H1 (cell line): ENCODE data around the gene TUBGCP3. TPM values are rescaled to one million over a fixed set of nuclear protein-coding genes. Genes with fewer than 3 reads are reported as not detected.

Experiments
- CBX5 ChIP-seq: fragments of 300-800, 300-1000 bp; sonication (generic); IDR thresholded peaks from 2 replicates; pipeline ENCODE4 v1.7.1; 2016; ENCODE audit warnings: antibody characterized with exemption, low read length, low read depth
- polyA plus RNA-seq, 7 experiments: library from polyadenylated mRNA; depleted of rRNA in 3 of 7; stranded (reverse) in 5 of 7; unstranded in 2 of 7; fragments of >200 nt in 5 of 7; fragments of 200-250 nt in 2 of 7; gene quantifications; 1 replicate in 5 of 7; 2 replicates in 1 of 7; 4 replicates in 1 of 7; pipeline versions ENCODE4 v1.2.1 to v1.2.3, GENCODE V29; 2011 to 2013; ENCODE audit warnings: missing spikeins in 2 of 7, mixed read lengths in 2 of 7
- total RNA-seq: library from RNA; stranded (reverse); fragmentation: NEBNext Ultra II Directional; extraction: Animal tissue kit (Norgen Biotek cat#: 25700); gene quantifications from 2 replicates; pipeline ENCODE4 v1.2.1, GENCODE V29; 2021
- TF ChIP-seq, protein P1 (sequence below): fragments of 300-600 bp; sonication (generic); IDR thresholded peaks from 2 replicates; pipeline ENCODE4 v1.7.1; 2012; ENCODE audit warnings: low read length, moderate library complexity, mild to moderate bottlenecking, inconsistent platforms; ENCODE audit not compliant: insufficient replicate concordance

The TUBGCP3 gene
- total and polyA plus RNA-seq, 2 of the 8 experiments (the other 6 are each of a cell fraction or from before 2014, with no cell fraction given): 27.0 to 31.7 TPM

- TF ChIP-seq, protein P1, sequence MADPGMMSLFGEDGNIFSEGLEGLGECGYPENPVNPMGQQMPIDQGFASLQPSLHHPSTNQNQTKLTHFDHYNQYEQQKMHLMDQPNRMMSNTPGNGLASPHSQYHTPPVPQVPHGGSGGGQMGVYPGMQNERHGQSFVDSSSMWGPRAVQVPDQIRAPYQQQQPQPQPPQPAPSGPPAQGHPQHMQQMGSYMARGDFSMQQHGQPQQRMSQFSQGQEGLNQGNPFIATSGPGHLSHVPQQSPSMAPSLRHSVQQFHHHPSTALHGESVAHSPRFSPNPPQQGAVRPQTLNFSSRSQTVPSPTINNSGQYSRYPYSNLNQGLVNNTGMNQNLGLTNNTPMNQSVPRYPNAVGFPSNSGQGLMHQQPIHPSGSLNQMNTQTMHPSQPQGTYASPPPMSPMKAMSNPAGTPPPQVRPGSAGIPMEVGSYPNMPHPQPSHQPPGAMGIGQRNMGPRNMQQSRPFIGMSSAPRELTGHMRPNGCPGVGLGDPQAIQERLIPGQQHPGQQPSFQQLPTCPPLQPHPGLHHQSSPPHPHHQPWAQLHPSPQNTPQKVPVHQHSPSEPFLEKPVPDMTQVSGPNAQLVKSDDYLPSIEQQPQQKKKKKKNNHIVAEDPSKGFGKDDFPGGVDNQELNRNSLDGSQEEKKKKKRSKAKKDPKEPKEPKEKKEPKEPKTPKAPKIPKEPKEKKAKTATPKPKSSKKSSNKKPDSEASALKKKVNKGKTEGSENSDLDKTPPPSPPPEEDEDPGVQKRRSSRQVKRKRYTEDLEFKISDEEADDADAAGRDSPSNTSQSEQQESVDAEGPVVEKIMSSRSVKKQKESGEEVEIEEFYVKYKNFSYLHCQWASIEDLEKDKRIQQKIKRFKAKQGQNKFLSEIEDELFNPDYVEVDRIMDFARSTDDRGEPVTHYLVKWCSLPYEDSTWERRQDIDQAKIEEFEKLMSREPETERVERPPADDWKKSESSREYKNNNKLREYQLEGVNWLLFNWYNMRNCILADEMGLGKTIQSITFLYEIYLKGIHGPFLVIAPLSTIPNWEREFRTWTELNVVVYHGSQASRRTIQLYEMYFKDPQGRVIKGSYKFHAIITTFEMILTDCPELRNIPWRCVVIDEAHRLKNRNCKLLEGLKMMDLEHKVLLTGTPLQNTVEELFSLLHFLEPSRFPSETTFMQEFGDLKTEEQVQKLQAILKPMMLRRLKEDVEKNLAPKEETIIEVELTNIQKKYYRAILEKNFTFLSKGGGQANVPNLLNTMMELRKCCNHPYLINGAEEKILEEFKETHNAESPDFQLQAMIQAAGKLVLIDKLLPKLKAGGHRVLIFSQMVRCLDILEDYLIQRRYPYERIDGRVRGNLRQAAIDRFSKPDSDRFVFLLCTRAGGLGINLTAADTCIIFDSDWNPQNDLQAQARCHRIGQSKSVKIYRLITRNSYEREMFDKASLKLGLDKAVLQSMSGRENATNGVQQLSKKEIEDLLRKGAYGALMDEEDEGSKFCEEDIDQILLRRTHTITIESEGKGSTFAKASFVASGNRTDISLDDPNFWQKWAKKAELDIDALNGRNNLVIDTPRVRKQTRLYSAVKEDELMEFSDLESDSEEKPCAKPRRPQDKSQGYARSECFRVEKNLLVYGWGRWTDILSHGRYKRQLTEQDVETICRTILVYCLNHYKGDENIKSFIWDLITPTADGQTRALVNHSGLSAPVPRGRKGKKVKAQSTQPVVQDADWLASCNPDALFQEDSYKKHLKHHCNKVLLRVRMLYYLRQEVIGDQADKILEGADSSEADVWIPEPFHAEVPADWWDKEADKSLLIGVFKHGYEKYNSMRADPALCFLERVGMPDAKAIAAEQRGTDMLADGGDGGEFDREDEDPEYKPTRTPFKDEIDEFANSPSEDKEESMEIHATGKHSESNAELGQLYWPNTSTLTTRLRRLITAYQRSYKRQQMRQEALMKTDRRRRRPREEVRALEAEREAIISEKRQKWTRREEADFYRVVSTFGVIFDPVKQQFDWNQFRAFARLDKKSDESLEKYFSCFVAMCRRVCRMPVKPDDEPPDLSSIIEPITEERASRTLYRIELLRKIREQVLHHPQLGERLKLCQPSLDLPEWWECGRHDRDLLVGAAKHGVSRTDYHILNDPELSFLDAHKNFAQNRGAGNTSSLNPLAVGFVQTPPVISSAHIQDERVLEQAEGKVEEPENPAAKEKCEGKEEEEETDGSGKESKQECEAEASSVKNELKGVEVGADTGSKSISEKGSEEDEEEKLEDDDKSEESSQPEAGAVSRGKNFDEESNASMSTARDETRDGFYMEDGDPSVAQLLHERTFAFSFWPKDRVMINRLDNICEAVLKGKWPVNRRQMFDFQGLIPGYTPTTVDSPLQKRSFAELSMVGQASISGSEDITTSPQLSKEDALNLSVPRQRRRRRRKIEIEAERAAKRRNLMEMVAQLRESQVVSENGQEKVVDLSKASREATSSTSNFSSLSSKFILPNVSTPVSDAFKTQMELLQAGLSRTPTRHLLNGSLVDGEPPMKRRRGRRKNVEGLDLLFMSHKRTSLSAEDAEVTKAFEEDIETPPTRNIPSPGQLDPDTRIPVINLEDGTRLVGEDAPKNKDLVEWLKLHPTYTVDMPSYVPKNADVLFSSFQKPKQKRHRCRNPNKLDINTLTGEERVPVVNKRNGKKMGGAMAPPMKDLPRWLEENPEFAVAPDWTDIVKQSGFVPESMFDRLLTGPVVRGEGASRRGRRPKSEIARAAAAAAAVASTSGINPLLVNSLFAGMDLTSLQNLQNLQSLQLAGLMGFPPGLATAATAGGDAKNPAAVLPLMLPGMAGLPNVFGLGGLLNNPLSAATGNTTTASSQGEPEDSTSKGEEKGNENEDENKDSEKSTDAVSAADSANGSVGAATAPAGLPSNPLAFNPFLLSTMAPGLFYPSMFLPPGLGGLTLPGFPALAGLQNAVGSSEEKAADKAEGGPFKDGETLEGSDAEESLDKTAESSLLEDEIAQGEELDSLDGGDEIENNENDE: no peak
- TF ChIP-seq CBX5: no peak
Measured at GRCh38 chr13:112477070-112477619, 110.8 kb downstream of the TUBGCP3 start (continued).
